Measurements from ENCODE around the gene TMEM185A.
"Not testable (repeated sequence)": the region's sequence is repeated elsewhere in the genome, so short reads cannot be mapped to it uniquely, and the experiment has no call there.

TMEM185A gene

GRCh38 chrX:149550454-149550853 is 81.1 kb downstream of the TMEM185A start:
- not testable (repeated sequence) for DNase-seq

- DNase-seq = not testable (repeated sequence)
These were observed 81.9 kb downstream of the TMEM185A start, which contains the start of gene HSFX3 for GRCh38 chrX:149549701-149550100. Gene HSFX3 (minus strand): TSS chrX:149549924. CDS start chrX:149549852, 72 bp downstream.

GRCh38 chrX:149547782-149548181 is 83.8 kb downstream of the TMEM185A start:
- DNase-seq = not testable (repeated sequence)

- not testable (repeated sequence) for DNase-seq
These were observed 84.6 kb downstream of the TMEM185A start for GRCh38 chrX:149546962-149547361.

Measured in CD4-positive, alpha-beta T cell treated with Interleukin-1 beta for 1 hour (primary cell).